HG03064 (cell line): ENCODE results near the gene CBARP.

Experiments used
- ATAC-seq: cut with Tn5 transposase; IDR thresholded peaks from one replicate; pipeline ENCODE4 v1.9.1; 2021; ENCODE audit warnings: low read depth; ENCODE audit not compliant: unreplicated experiment

The CBARP gene

DNA sequence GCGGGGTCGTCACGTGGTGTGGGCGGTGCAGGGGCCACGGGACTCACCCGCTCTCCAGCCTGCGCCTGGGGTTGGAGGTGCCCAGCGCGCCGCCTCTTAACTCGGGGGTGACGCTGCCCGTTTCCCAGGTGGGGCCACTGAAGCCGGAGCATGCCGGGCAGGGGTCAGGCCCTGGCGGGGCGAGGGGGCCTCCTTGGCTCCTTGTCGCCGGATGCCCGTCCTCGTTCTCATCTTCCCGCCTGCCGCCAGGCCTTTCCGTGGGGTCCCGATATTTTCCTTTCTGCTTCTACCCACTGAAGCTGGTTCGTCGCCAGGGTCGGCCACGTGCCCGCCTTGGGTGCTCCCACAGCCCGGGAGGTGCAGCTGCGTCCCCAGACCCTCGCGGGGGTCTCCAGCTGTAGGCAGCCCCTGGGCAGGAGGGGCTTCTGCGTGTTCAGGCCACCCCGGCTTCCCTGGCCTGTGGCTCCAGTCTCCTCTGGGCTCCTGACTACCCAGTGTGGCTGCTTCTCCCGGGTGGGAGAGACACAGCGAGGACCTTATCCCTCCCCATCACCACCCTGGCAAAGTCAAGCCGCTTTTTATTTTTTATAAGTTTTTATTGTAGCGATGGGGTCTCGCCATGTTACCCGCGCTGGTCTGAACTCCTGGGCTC is 38.3 kb upstream of the CBARP start:
- ATAC-seq, result no peak

DNA sequence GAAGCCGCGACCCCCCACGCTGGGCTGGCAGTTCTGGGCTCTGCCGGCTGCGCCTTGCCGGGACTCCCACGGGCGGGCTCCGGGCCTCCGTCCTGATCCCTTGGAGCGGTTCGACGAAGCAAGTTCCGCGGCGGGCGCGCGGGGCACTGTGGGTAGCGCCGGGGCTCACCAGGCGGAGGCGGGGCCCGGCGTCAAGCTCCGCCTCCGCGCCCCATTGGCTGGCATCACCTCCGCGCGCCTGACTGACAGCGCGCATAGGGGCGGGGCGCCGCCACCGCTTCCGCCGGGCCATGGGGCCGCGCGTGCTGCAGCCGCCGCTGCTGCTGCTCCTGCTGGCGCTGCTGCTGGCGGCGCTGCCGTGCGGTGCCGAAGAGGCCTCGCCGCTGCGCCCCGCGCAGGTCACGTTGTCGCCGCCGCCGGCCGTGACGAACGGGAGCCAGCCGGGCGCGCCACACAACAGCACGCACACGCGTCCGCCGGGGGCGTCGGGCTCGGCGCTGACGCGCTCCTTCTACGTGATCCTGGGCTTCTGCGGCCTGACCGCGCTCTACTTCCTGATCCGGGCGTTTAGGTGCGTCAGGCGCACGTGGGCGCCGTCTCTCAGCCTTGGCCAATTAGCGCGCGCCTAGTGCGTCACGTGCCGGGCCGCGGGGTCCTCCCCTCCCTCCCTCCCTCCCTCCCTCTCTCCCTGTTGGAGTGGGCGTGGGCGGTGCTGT is 37.6 kb upstream of the CBARP start, which contains the start of gene FAM174C:
Gene FAM174C, plus strand, starts transcription at position 271 of the 716 bp plus-strand sequence. Its CDS starts 20 bp downstream, at position 291.
- peak; percentile 60 for ATAC-seq

DNA sequence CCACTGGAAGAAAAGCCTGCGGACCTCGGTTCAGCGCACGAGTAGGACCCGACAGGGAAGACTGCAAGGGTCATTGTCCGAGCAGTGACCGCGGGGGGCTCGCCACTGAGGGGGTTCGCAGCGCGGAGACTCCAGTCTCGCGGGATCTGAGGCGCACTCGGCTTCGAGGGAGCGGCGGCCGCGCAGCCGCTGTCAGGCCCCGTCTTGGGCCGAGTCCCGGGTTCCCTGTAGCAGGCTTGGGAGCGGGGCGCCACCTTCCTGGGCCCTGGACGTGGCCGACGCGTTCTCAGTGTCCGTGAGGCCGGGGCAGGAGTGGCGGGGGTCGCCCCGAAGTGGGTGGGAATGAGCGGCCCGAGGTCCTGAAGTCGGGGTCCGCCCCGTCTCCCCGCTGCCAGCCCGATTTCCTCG is 37.1 kb upstream of the CBARP start:
- ATAC-seq, result no peak

DNA sequence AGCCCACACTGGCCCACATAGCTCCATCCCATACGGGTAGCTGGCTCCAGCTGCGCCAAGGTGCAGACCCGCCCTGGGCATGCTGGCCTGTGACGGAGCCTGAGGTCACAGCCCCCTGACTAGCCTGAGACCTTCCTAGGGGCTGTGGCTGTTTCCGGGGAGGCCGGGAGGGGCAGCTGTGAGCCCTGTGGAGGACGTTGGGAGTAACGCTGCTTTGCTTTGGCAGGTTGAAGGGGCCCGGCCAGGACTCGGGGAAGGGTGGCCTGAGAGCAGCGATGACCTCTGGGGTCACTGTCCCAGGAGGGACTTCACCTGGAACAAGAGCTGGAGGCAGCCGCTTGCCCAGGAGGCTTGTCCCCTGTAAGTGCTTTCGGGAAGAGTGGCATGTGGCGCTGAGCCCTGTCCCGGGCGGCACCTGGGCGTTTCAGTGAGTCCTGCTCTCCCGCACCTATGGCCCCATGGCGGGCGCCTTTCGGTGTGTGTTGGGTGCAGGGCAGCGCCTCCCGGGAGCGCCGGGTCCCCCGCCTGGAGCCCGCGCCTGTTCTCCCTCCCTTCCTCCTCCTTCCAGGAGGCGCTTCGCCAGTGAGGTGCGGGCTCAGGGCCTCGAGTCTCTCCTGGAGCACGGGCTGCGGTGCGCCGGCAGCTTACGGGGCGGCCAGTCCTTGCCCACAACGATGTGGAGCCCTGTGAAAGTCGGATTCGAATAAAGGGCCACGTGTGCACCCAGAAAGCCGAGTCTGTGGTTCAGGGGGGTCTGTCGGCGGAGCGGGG is 36.5 kb upstream of the CBARP start:
- no peak for ATAC-seq

DNA sequence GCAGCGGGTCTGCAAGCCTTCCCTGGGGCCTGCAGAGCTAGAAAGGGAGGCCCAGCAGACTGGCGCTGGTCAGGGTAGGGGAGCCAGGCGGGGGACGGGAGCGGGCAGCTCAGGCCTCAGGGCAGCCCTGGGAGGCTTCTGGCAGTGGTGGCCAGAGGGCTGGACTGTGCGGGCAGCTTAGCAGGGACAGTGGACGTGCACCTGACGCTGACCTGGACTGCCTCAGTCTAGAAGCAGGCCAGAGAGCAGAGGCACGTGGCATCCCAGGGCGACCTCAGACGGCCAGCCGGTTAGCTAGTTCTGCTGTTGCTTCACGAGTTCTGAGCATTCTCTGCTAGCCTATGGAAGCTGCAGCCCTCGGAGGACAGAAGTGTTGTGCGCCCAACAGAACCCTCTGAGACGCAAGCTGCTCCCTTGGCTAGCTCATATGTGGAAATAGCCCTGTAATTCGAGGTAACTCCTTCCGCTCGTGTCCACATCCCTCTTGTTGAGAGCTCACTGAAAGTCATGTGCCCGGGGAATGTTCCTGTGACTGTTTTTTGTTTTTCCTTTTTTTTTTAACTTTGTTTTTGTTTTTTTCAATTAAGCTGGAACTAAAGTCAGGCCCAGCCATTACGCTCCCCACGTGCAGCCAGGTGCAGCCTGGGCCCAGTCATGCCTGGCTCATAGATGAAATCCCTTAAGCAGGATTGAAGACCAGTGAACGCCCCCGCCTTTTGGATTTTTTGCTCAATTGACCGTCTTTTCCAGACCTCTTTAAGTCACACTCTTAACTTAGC is 35.6 kb upstream of the CBARP start:
- no peak for ATAC-seq

DNA sequence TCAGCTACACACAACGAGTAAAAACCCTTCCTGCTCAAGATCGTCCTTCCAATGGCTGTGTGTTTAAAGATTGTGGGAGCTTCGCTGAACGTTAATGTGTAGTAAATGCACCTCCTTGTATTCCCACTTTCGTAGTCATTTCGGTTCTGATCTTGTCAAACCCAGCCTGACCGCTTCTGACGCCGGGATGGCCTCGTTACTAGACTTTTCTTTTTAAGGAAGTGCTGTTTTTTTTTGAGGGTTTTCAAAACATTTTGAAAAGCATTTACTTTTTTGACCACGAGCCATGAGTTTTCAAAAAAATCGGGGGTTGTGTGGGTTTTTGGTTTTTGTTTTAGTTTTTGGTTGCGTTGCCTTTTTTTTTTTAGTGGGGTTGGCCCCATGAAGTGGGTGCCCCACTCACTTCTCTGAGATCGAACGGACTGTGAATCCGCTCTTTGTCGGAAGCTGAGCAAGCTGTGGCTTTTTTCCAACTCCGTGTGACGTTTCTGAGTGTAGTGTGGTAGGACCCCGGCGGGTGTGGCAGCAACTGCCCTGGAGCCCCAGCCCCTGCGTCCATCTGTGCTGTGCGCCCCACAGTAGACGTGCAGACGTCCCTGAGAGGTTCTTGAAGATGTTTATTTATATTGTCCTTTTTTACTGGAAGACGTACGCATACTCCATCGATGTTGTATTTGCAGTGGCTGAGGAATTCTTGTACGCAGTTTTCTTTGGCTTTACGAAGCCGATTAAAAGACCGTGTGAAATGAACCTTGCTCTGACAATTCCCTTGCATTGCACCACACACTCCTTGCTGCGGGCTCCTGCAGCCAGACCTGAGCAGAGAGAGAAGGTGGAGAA is 34.8 kb upstream of the CBARP start:
- ATAC-seq, result no peak

DNA sequence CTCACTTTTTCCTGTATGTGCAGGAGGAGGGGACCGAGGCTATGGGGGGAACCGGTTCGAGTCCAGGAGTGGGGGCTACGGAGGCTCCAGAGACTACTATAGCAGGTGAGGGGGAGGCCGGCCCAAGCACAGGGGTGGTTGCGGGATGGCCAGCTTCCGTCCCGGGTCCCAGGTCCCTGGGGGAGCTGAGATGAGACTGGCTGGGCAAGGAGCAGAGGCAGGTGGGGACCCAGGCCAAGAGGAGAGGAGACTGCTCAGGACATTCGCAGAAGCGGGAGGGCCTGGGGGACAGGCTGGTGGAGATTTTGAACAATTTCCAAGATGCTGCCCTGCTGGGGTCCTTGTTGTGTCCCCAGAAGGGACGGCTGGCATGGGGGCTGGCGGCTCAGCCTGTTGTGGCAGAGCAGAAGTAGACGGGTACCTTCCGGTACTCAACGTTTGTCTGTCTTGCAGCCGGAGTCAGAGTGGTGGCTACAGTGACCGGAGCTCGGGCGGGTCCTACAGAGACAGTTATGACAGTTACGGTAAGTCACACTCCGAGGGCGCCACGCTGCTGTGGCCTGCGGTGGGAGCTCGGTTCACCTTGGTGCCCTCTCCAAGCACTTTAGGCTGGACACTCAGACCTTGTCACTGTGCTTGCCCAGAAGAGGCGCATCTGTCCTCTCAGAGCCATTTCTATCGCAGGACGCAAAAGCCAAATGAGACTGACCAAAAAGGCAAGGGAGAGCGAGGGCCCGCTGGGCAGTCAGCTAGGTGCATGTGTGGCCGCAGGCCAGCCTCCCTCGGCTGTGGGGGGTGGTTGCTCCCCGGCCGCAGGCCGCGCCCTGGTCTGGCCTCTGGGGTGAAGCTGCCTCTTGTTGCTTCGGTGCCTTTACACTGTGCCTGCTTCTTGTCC is 34.0 kb upstream of the CBARP start:
- no peak for ATAC-seq

DNA sequence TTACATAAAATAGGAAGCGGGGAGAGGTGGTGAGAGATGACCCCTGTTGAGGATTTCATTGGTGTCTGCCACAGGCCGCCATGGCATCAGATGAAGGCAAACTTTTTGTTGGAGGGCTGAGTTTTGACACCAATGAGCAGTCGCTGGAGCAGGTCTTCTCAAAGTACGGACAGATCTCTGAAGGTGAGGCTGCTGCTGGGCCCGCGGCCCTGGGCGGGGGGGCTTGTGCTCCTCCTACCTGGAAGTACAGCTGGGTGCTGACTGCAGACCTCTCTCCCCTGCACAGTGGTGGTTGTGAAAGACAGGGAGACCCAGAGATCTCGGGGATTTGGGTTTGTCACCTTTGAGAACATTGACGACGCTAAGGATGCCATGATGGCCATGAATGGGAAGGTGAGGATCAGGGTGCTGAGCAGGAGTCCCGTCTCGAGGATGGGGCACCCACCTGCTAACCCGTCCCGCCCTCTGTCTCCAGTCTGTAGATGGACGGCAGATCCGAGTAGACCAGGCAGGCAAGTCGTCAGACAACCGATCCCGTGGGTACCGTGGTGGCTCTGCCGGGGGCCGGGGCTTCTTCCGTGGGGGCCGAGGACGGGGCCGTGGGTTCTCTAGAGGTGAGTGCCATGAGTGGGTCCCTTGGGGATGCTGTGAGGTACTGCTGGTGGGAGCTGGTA is 33.2 kb upstream of the CBARP start:
- no peak for ATAC-seq

DNA sequence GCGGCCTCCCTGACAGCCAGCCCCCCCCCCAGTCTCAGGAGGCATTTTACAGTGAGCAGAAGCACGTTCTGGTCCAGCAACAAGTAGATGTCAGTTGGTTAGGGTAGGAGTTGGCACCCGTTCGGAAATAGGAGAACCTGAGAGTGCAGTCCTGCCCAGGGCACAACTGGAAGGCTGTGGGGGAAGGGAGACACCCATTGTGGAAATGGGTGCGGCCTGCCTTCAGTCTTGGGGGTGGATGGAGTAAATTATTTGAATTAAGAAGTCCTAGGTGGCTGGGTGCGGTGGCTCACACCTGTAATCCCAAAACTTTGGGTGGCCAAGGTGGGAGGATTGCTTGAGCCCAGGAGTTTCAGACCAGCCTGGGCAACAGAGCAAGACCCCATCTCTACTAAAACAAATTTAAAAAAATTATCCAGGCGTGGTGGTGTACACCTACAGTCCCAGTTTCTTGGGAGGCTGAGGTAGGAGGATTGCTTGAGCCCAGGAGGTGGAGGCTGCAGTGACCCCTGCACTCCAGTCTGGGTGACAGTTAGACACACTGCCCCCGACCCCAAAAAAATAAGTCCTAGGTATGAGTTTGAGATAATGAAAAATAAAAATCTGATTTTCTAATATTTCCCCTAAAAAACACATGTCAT is 32.5 kb upstream of the CBARP start:
- ATAC-seq, result no peak

DNA sequence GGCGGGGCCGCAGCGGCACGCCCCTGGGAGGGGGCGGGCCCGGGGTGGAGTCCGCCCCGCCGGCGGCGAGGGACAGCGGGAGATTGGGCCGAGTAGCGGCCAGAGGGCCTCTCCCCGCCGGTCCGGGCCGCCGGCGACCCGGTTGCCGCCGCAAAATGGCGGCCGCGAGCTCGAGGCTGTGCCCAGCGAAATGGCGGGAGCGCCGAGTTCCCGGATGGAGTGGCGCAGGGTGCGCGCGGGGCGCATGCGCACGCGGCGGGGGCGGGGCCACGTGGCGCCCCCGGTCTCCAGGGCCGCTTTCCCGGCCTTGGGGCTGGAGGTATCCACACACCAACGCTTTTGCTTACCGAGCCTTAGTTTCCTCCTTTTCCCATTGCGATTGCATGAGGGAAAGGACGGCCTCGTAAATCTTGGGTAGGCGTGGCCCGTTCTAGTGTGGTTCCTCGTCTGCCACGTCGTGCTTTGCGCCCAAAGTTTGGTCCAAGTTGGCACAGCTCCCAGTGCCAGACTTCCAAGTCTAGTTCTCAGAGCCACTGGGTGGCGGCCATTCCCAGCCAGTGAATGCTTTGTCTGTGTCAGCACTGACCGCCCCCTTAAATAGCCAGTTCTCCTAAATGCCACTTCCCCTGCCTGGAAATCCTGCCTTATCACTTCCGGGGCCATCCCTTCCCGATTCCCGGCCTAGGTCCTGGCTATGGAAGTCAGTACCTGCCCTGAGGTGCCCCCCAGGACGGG is 31.8 kb upstream of the CBARP start:
- ATAC-seq, result no peak

DNA sequence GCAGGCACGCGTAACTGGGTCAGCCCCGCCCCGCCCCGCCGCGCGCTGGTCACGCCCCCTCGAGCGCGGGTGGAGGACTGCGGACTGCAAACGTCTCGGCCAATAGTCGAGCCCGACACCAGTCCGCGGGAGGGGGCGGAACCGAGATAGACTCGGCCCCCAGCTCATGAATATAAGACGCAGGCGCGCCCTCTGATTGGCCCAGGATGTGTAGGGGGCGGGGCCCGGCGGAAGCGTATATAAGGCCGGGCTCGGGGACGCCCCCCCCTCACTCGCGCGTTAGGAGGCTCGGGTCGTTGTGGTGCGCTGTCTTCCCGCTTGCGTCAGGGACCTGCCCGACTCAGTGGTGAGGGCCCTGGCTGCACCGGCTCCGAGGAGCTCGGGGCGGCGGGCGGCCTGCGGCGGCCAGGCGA is 31.3 kb upstream of the CBARP start, which contains the start of gene CIRBP:
Gene CIRBP, plus strand, starts transcription at position 268 of the 413 bp plus-strand sequence. CDS start 1,602 bp downstream, outside the sequence.
- ATAC-seq, result no peak

DNA sequence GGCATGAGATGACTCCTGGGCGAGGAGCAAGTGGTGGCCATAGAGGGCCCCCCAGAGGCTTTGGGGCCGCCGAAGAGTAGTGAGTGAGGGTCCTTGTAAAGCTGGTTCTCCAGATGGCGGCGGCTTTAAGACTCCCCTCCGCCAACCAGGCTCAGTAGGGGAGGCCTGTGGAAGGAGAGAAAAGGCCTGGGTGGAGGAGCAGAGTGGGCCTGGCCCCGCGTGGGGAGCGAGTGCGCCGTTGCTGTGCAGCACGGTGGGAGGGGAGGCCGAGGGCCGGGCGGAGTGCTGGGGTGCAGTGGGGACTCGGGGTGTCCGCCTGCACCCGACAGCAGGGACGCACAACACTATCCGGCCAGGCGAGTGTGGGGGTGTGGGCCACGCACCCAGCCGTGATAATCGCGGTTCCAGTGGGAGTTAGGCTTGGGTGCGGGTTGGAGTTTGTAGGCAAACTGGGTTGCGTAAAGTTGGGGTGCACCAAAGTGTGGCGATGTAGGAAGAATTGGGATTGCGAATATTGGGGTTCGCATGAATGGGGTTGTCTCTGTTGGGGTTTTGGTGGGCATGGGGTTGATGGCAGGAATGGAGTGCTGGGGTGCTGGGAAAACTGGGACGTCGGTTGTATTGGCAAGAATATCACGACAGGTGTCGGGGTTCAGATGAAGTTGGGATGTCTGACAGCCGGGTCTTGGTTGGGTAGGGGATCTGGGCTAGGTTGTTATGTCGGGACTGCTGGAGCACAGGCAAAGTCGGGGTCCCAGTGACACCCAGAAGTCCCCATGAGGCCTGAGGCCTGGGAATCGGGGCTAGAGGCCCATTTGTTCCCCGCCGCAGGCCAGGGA is 30.6 kb upstream of the CBARP start:
- ATAC-seq, result no peak

DNA sequence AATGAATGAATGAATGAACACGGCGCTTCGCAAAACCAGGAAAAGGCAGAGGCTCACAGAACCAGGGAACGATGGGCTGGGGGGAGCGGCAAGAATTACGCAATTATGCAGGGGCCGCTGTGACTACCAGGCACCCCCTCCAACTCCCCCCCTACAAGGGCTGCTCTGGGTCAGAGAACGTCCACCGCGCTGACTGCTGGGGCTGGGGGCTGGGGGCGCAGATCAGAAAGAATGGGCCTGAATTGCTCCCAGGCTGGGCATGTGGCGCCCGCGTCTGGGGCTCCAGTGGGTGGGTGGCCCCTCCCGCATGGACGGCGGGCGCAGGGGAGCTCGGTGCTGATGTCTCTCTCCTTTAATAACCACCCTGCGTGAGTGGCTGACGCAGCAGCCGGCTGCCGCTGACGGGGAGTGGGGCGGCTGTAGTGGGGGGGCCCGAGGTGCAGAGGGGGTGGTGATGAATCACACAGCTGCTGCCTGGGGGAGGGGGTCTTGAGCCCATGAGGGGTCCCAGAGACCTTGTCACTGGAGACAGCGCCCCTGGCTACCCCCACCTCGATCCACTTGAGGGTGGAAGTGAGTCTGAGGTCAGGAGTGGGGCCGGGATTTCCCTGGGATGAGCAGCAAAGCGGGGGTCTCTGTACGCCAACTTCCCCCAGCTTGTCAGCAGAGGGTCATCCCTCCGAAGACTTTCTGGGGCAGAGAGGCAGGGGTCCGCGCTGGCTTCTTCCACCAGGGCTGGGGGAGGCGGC is 29.8 kb upstream of the CBARP start:
- no peak for ATAC-seq

DNA sequence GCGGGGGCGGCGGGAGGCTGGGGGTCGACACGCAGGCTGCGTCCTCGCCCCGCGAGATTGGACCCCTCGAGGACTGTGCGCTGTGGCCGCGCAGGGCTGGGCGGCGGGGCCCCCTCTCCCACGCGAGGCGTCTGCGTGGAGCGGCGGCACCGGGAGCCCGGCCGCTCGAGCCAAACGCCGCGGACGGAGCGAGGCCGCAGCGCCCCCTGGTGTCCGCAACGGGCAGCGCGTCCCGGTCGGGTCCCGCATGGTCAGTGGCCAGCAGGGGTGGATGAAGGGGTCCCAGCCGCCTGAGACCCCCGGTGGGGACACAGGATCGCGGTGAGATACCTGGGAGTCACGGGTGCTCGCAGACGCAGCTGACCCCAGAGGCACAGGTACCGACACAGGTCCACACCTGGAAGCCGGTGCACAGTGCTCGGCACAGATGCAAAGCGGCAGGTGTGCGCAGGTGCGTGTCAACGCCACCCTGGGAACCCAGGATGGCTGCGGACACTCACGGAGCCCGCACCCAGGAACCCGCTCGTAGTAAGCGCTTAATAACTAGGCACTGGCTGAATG is 29.2 kb upstream of the CBARP start:
- no peak for ATAC-seq
